Loucy (cell line): ENCODE measurements around the gene BCL7B.

Experiments used
- EZH2phosphoT487 ChIP-seq: fragments of 200-600 bp; IDR thresholded peaks from 2 replicates; pipeline ENCODE4 v1.6.1; 2018; ENCODE audit warnings: antibody characterized with exemption, mild to moderate bottlenecking, moderate library complexity, borderline replicate concordance
- TF ChIP-seq, protein P1 (sequence below): fragments of 200-600 bp; sonication (generic); conservative IDR thresholded peaks from 2 replicates; pipeline ENCODE4 v1.5.1; 2014; ENCODE audit warnings: mild to moderate bottlenecking, antibody characterized with exemption, low read length

DNA sequence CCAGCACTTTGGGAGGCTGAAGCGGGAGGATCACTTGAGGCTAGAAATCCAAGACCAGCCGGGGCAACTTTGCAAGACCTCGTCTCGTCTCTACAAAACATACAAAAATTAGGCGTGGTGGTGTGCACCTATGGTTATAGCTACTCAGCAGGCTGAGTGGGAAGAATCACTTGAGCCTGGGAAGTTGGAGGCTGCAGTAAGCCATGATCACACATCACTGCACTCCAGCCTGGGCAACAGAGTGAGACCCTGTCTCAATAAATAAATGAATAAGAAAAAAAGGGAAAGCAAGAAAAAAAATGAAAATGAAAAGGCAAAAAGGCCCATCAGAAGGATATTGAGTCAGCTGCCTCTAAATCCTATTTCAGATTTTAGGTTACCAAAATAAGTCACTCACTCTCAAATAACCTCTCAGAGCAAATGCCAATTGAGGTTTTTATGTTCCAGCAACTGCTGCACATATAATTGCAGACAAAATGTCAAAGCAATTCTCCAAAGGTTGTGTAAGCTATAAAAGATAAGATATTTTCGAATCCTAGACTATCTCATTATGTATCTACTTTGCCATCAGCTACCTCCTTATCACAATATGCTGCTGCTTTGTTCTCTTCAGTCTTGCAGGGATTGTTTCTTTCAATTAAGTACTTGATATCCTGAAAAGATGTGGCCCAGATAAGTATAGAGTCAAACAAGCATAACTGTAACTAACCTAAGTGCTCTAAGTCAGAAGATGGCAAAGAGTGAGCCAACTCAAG is 40.1 kb downstream of the BCL7B start:
- TF ChIP-seq, protein P1, sequence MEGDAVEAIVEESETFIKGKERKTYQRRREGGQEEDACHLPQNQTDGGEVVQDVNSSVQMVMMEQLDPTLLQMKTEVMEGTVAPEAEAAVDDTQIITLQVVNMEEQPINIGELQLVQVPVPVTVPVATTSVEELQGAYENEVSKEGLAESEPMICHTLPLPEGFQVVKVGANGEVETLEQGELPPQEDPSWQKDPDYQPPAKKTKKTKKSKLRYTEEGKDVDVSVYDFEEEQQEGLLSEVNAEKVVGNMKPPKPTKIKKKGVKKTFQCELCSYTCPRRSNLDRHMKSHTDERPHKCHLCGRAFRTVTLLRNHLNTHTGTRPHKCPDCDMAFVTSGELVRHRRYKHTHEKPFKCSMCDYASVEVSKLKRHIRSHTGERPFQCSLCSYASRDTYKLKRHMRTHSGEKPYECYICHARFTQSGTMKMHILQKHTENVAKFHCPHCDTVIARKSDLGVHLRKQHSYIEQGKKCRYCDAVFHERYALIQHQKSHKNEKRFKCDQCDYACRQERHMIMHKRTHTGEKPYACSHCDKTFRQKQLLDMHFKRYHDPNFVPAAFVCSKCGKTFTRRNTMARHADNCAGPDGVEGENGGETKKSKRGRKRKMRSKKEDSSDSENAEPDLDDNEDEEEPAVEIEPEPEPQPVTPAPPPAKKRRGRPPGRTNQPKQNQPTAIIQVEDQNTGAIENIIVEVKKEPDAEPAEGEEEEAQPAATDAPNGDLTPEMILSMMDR: no peak
- no peak for TF ChIP-seq EZH2phosphoT487
